NCI-H748 treated with DMSO at 0.1 percent for 48 hours (cell line): ENCODE data around the gene AP3B2.

ENCODE experiments used
- DNase-seq: peaks from one replicate; lab custom pipeline; 2025; lab: John Stamatoyannopoulos, UW

AP3B2 gene

GRCh38 chr15:82698711-82699345 is 10.8 kb downstream of the AP3B2 start:
- DNase-seq, result no peak

- no peak for DNase-seq
These were observed 11.8 kb downstream of the AP3B2 start for GRCh38 chr15:82697735-82698407.

- no peak for DNase-seq
These were observed 17.5 kb downstream of the AP3B2 start for GRCh38 chr15:82692171-82692570.

DNA sequence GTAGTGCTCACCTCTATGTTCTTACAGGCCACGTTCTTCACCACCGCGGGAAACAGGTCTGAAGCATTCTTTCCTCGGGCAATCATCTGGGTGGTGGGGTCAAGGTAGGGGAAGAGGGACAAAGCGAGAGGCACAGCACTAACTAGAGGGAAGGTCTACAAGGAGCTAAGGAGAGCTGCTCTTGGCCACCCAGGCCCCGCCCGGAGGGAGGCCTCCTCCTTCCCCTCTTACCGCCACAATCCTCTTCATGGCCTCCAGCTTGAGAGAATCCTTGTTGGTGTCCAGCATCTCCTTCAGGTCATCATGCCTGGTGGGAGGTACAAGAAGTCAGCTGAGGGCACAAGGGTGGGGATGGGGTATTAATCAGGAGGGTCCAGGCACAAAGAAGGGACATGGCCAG is 20.5 kb downstream of the AP3B2 start:
- no peak for DNase-seq

- DNase-seq, result no peak
These were observed 21.0 kb downstream of the AP3B2 start for GRCh38 chr15:82688691-82689090.

- DNase-seq, result no peak
These were observed 28.3 kb downstream of the AP3B2 start for GRCh38 chr15:82681371-82681770.

- DNase-seq, result peak; percentile 44
These were observed 29.2 kb downstream of the AP3B2 start for GRCh38 chr15:82680200-82681102.

GRCh38 chr15:82679626-82680199 is 30.0 kb downstream of the AP3B2 start:
- DNase-seq, result no peak

DNA sequence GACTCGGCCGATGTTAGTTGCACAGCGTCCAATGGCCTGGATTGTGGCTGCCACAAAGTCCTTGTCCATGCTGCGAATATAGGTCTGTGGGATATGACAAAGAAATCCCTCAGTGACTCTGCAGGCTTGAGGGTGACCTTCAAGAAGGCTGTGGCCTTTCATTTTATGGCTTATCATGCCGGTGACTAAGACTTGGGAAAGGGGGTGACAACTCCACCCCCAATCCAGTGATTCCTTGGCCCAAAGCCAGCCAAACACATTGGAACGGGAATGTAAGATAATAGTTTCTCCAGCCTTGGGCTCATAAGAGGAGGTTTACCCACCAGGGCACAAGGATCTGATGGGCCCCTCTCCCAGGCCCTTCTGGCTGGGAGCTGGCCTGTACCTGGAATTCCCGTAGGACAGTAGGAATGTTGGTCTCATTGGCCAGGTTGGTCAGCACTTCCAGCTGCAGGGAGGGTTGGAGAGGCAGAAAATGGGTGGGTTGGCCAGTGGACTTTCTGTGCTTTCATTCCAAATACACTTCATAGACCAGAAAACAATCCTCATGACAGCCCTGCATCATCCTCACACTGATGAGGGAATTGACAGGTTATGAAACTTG is 31.9 kb downstream of the AP3B2 start:
- DNase-seq, result no peak

DNA sequence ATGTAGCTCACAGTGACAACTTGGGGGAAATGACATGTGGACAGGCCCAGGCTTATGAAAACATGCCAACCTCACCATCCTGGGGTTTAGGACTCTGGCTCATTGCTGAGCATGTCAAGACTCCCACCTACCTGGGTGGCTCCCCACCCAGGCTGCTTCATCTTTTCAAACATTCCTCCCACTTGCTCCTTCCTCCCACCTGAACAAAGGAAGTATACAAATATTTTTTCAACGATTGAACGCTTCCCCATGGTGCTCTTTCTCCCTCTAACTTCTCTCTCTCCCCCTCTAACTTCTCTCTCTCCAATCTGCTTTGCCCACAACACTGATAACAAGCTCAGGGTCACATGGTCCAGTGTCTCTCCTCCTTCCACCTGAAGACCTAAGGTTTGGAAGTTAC is 34.8 kb downstream of the AP3B2 start:
- DNase-seq, result no peak

DNA sequence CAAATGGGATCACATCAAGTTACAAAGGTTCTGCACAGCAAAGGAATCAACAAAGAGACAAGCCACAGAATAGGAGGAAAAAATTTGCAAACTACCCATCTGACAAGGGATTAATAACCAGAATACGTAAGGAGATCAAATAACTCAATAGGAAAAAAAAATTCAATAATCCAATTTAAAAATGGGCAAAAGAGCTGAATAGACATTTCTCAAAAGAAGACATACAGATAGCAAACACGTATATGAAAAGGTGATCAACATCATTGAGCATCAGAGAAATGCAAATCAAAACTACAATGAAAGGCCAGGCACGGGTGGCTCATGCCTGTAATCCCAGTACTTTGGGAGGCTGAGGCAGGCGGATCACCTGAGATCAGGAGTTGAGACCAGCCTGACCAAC is 39.0 kb downstream of the AP3B2 start:
- DNase-seq, result no peak

- no peak for DNase-seq
These were observed 43.1 kb downstream of the AP3B2 start for GRCh38 chr15:82666606-82667005.

GRCh38 chr15:82664021-82664420 is 45.7 kb downstream of the AP3B2 start:
- no peak for DNase-seq

GRCh38 chr15:82663186-82663600 is 46.5 kb downstream of the AP3B2 start:
- DNase-seq, result no peak

DNA sequence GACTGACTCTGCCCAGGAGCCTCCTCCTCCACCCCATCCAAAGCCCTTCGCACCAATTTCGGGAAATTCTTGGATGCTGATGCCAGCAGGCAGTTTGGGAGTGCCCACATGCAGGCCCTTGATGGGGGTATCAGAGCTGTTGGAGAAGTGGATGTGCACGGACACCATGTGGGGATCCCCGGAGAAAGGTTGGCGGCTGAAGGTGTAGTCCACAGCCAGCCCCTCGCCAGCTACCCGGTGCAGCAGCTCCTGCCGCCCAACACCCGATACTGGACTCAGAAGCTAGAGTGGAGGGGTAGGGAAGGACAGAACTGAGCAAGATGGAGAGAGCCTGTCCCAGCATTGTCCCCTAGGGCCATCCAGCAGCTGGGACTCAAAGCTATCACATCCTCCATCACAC is 47.0 kb downstream of the AP3B2 start:
- DNase-seq, result no peak

DNA sequence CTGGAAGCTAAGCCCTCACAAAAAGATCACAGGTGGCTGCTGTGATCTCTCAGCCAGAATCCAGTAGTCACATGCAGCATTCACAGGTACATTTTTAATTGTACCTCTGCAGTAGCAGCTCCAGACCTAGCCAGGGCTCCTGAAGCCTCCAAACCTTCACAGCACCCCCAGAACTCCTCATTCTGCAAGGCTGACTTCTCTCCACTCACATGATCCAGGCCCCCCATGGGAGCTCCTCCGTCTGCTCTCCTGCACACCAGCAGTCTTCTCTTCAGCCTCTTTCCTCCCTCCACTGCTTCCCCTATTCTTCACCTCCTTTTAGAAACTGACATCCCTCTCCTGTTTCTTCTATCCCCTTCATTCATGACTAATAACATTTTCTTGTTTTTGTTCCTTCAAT is 49.3 kb downstream of the AP3B2 start:
- DNase-seq, result no peak

DNA sequence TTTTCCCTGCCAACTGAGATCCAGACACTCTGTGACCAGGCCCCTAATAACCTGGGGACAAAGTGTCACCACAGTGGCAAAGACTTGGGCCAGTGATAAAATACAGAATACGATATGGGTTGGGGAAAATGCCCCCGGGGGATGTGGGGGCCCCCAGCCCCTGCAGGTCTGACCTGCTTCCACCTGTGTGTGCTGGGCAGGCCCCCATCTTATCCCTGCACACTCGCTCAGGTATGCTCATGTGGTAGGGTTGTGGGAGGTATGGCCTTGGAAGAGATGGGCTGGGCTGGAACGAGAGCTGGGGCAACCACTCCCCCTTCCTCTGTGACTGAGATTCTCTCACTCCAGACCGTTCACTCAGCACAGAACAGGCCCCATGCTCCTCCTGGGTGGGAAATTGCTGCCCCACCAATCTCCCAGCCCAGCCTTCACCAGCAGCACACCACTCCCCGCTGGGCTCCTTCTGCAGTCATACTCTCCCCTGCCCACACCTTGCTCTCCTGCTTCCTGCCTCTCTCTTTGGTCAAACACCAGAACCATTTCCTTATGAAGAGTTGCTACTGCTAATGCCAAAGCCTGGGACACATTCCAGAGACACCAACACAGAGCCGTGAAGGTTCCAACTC is 52.9 kb downstream of the AP3B2 start:
- DNase-seq, result no peak

GRCh38 chr15:82655606-82656005 is 54.1 kb downstream of the AP3B2 start:
- no peak for DNase-seq

GRCh38 chr15:82653483-82654168 is 56.0 kb downstream of the AP3B2 start:
- no peak for DNase-seq

DNA sequence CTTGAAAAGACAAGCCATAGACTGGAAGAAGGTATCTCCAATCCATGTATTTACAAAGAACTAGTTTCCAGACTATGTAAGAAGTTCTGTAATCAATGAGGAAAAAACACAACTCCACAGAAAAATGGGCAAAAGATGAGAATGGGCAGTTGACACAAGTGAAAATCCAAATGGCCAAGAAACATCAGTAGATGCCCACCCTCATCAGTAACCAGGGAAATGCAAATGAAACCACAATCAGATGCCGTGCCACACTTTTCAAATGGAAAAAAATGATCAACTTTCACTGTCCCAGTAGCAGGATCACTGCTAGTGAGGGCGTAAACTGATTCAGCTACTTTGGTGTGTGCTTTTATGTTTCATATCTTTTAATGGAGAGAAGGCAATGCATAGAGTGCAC is 58.0 kb downstream of the AP3B2 start:
- DNase-seq, result no peak

DNA sequence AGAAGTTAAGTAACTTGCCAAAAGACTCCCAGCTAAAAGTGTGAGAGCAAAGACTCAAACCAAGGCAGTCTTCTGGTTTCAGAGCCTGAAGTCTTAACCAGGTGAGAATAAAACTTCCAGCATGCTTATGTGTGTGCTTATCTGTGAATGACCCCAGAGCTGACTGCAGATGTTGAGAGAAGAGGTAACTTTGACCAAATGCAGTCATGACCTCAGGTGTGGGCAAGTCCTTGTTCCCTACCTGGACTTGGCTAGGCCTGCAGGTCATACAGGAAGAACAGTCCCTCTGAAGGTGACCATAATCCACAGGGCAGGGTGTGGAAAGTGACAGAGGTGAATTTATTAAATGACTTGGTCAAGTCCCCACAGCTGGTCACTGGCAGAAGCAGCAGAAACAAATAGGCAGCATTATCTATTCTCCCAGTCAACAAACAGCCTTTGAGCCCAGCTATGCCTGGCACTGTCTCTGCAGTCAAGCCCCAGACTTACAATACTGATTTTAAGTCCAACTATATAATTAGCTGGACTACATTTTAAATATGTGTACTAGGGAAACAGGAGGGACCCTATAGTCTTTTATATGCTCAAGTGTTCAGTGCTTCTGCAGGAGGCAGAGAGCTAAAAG is 59.5 kb downstream of the AP3B2 start:
- no peak for DNase-seq
